ENCODE measurements around the gene PPP6R3.
"Not testable (repeated sequence)": the region's sequence is repeated elsewhere in the genome, so short reads cannot be mapped to it uniquely, and the experiment has no call there.

PPP6R3 gene

GRCh38 chr11:68436162-68436888, 24.2 kb upstream of the PPP6R3 start:
- no peak for DNase-seq (ENCODE audit: low spot score)

GRCh38 chr11:68436985-68437926, 23.3 kb upstream of the PPP6R3 start:
- DNase-seq (ENCODE audit: low spot score), result peak; percentile 92

- DNase-seq (ENCODE audit: low spot score), result no peak
Observed at GRCh38 chr11:68437927-68438657, 22.5 kb upstream of the PPP6R3 start.

GRCh38 chr11:68438658-68439259, 21.8 kb upstream of the PPP6R3 start:
- DNase-seq (ENCODE audit: low spot score), result no peak

- peak; percentile 56 for DNase-seq (ENCODE audit: low spot score)
Observed at GRCh38 chr11:68439355-68440065, 21.0 kb upstream of the PPP6R3 start.

GRCh38 chr11:68440224-68440623, 20.3 kb upstream of the PPP6R3 start:
- DNase-seq (ENCODE audit: low spot score), result no peak

- no peak for DNase-seq (ENCODE audit: low spot score)
Observed at GRCh38 chr11:68441466-68442230, 18.9 kb upstream of the PPP6R3 start.

- no peak for DNase-seq (ENCODE audit: low spot score)
Observed at GRCh38 chr11:68442433-68442832, 18.1 kb upstream of the PPP6R3 start.

GRCh38 chr11:68444566-68444965, 16.0 kb upstream of the PPP6R3 start:
- DNase-seq (ENCODE audit: low spot score), result no peak

- DNase-seq (ENCODE audit: low spot score), result no peak
Observed at GRCh38 chr11:68445531-68446035, 15.0 kb upstream of the PPP6R3 start.

GRCh38 chr11:68446046-68446725, 14.4 kb upstream of the PPP6R3 start:
- no peak for DNase-seq (ENCODE audit: low spot score)

- DNase-seq (ENCODE audit: low spot score), result peak; percentile 92
Observed at GRCh38 chr11:68447015-68447801, 13.3 kb upstream of the PPP6R3 start.

- DNase-seq (ENCODE audit: low spot score), result not testable (repeated sequence)
Observed at GRCh38 chr11:68447914-68448313, 12.6 kb upstream of the PPP6R3 start.

- no peak for DNase-seq (ENCODE audit: low spot score)
Observed at GRCh38 chr11:68448604-68449011, 11.9 kb upstream of the PPP6R3 start.

- no peak for DNase-seq (ENCODE audit: low spot score)
Observed at GRCh38 chr11:68449951-68450350, 10.6 kb upstream of the PPP6R3 start.

- DNase-seq (ENCODE audit: low spot score), result no peak
Observed at GRCh38 chr11:68450711-68451110, 9.8 kb upstream of the PPP6R3 start.

GRCh38 chr11:68454767-68455166, 5.8 kb upstream of the PPP6R3 start:
- DNase-seq (ENCODE audit: low spot score), result no peak

GRCh38 chr11:68455485-68455884, 5.1 kb upstream of the PPP6R3 start:
- DNase-seq (ENCODE audit: low spot score), result no peak
